GM23248 (cell line): ENCODE results near the gene DYNLT1.

Experiments
- EZH2 ChIP-seq: fragments of 200-600 bp; sonication (generic); IDR thresholded peaks from 2 replicates; pipeline ENCODE4 v1.6.1; 2018; ENCODE audit warnings: antibody characterized with exemption, mild to moderate bottlenecking; ENCODE audit not compliant: insufficient read depth, poor library complexity, severe bottlenecking
- EZH2phosphoT487 ChIP-seq: fragments of 200-600 bp; sonication (generic); IDR thresholded peaks from 2 replicates; pipeline ENCODE4 v1.6.1; 2018; ENCODE audit warnings: antibody characterized with exemption, moderate library complexity, mild to moderate bottlenecking, low read depth; ENCODE audit not compliant: insufficient read depth

DNA sequence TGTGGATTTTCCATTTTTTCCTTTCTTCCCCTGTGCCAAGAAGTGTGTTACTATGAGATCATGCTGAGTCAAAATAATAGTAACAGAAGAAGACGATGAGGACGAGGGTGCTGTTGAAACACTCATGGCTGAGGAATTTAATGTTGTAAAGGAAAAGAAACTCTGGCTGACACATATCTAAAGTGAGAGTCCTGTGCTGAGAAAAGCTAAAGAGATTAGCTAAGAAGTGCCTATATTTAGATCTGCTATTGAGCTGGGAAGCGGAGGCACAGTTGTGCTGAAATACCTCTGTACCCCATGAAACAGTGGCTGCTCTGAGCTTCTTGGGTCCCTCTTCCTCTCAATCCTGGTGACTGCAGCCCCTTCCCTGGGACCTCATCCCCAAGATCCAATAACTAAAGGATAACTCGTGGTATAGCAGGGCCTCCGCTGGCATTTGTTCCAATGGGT is 4.2 kb upstream of the DYNLT1 start:
- no peak for TF ChIP-seq EZH2phosphoT487
- TF ChIP-seq EZH2, result no peak
